Pons (tissue), 1 donor: ENCODE measurements around the gene ZNF766.
"Not testable (repeated sequence)": the region's sequence is repeated elsewhere in the genome, so short reads cannot be mapped to it uniquely, and the experiment has no call there.

ENCODE experiments used
- DNase-seq: peaks from one replicate; pipeline ENCODE4 v3.0.0-alpha.2; 2016; ENCODE audit warnings: low spot score

Gene ZNF766

DNA sequence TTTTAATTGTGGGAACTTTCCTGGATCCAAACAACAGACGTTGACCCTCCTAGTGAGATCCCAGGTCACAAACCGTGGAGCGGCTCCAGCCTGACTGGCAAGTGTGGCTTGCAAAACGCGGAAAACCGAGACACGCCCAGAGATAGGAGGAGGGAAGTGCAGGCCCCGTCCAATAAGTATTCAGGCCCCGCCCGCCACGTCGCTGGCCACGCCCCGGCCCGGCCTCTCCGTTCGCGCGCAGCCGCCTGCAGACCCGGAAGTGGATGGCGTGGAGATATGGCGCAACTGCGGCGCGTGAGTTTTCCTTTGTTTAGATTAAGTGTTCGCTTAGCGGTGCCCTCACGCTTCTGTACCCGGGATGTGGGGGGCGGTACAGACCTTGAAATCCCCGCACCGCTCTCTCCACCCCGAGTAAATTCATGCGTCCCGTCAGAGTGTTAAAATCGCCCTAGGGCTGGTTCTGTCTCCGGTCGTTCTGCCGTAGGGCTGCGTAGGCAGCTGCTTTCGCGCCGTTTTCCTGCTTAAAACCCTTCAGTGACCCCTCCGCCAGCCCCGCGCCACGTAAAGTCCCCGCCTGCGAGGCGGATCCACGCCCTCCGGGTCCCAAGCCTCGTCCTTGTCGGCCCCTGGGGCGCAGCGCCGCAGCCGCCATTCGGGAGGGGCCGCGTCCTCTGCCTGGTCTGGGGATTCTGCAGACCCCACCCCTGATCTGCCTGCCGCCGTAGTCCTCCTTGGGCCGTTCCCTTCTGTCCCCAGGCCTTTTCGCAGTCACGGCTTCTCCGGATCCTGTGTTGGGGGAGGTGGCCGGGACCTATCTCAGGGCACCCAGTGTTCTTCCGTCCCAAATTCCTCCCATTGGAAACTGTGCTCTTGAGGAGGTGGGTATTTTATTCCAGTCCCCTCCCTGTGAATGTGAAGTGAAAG, at the start of gene ZNF766:
Gene ZNF766 (plus strand): TSS at position 250 of the 924 bp plus-strand sequence. CDS start 27 bp downstream, at position 277.
- DNase-seq, result peak; percentile 94

DNA sequence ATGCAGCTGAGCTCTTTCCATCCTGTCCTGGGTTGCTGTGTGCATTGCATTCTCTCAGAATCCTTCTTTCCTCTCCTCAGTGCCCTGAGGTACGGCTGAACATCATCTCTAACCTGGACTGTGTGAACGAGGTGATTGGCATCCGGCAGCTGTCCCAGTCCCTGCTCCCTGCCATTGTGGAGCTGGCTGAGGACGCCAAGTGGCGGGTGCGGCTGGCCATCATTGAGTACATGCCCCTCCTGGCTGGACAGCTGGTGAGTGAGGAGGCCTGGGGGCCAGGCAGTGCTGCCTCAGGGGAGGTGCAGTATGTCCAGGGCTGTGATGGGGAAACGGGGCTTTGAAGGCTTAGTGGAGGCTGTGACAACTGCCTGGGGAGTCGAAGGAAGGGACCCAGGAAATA, 49.8 kb upstream of the ZNF766 start:
- DNase-seq, result no peak

DNA sequence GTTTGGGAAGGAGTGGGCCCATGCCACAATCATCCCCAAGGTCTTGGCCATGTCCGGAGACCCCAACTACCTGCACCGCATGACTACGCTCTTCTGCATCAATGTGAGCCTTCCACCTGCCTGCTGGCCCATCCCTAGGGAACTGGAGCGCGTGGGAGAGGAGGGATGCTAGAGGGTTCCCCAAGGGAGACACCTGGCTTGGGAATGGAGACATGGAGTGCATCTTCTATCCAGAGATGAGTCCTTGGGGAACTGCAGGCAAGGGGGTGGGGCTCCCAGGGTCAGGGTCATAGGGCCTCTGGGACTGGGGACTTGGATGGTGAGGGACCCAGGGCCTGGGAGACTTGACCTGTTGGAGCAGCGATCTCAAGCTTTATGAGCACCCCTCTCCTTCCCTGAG, 48.4 kb upstream of the ZNF766 start:
- no peak for DNase-seq

DNA sequence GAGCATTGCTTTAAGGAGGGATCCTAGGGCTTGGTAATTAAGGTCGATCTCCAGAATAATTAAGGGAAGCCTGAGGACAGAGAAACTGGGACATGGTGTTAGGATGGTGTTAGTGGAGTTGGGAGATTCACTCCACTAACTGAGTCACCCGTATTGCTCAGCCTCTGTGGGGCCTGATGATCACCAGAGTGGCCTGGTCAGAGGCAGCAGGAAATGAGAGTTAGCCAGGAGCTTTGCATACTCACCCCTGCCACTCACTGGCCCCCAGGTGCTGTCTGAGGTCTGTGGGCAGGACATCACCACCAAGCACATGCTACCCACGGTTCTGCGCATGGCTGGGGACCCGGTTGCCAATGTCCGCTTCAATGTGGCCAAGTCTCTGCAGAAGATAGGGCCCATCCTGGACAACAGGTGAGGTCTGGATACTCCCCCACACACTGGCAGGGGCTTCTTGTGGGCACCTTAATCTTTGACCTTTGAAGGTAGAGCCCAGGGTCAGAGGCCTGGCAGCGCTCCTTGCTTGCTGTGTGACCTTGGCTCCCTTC, 47.5 kb upstream of the ZNF766 start:
- DNase-seq, result no peak

DNA sequence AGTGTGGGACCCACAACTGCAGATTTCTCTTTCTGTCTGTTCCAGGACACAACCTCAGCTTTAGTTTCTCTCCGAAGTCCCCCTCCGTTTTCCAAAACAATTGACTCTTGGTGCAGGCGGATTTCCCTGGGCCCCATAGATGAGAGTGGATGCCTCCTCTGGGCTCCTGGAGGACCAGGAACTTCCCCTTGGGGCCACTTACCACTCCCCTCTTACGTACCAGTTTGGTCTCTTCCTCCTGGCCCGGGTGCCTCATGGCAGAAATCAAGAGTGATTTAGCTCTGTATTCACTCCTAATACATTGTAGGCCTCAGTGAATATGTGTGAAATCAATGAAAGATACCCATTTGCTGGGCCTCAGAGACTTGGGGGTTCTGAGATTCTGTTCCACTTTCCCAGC, 45.2 kb upstream of the ZNF766 start:
- DNase-seq, result no peak

DNA sequence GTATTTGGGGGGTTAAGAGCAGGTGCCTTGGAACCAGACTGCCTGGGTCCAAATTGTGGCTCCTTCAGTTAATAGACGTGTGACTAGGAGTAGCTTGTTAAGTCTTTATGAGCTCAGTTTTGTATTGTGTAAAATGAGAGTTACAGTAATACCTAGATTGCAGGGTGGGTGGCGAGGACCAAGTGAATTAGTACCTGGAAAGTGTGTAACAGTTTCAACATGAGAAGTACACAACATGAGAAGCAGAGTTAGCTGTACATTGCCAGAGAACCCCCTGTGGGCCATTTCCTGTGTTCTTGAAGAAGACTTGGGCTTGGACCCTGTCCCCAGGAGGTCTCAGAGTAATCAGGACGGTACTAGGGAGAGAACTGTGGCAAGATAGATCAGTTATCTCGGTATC, 42.7 kb upstream of the ZNF766 start:
- no peak for DNase-seq

DNA sequence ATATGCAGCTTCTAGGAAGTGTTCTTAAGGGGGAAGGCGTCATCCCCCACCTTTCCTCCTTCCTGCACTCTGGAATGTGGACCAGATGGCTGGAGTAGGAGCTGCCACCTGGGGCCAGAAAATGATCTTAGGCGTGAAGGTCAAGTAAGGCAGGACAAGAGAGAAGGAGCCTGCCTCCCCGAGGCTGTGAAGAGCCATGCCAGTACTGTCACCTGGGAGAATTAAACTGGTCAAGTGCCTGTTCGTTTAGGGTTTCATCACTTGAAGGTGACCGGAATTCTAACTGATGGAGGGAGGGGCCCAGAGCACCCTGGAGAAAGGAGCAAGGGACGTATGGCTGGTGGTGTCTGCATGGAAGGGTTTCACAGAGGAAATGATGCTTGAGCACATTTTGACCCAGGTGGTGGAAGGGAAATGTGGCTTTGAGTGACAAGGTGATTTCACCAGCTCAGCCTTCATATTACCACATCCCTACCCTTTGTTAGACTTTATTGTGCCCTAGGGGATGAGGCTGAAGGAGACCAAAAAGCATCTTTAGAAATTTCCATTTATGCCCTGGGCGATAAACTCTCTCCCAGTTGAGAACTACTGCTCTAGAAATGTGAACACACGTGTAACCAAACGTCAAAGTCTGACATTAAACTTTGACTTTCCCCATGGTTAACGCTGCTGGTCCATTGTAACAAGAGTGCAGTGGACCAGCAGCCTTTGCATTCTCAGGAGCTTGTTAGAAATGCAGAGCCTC, 42.0 kb upstream of the ZNF766 start:
- no peak for DNase-seq

DNA sequence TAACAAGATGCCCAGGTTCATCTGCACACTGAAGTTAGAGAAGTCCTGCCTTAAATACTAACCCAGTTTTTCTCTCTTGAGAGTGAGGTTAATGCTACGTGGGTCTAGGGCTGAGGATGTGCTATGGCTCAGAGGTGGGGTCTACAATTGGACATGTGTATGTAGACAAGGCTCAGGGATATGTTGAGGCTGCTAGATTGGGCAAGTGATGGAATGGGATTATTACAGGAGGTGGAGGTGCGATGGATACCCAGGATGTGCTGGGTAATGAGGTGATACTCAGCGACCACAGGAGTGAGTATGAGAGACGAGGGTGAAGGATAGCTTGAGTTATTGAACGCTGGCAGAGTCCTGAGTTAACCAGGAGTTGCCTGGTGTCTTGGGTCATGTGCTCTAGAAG, 41.4 kb upstream of the ZNF766 start:
- no peak for DNase-seq

DNA sequence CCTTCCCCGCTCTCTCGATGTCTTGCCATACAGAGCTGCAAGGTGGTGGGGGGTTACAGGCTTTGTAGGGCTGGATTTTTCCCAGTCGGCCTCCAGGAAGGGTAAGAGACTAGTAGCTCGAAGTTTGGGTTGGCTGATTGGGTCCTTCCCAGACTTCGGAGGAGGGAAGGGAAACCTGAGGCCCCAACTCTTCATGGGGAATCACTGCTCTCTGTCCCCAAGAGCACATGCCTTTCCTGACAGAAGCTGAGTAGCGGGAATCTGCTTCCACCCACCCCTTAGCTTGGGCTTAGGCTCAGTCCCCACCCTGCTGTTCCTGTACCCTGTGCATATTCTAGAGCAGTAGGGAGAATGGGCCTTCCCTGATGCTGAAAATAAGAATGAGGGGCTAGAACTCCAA, 39.9 kb upstream of the ZNF766 start:
- no peak for DNase-seq

DNA sequence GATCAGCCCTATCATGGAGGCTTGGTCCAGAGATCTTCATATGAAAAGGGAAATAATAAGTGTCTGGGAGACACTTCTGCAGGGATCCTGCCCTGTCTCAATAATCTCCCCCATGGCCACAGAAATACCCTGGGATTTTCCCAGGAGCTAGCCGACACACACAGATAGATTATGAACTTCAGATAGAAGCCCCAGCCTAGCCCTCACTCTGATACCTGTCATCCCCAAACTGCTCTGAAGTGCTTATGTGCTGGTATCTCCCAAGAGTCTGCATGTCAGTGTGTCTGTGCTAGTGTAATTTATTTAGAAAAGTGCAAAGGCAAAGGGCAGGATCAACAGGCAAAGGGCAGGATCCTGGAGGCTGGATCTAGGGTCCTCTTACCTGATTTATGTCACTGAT, 38.7 kb upstream of the ZNF766 start:
- DNase-seq, result no peak

DNA sequence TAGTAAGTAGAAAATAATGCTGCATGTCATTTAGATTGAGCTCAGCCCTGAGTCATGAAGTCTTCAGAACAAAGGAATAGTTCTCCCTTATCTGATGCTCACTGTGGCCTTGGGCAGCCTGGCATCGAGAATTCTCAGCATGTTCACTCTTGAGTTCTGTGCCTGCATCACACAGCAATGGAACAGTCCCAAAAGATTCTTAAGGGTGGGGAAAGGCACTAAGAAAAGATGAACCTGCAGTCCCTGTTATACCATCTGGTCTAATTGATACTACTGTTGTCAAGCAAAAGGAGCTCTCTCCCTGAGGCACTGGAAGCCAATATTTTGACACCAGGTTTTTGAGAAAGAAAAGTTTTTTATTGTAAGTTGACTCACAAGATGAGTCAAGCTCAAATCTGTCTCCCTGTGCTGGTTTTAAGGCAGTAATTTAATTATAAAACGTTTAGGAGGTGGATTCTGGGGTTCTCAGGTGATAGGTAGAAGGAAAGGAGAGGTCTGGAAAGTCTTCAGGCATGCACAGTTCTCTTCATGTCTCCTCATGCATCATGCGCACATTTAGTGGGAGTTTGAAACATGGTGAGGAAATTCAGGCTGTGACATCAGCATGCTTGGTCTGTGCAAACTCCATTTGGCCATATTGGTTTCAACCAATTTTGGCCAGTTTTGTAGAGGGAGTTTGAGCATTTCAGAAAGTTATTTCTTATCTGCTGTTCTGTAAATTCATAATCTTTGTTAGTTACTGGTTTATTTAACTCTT, 38.1 kb upstream of the ZNF766 start:
- DNase-seq, result peak; percentile 38

DNA sequence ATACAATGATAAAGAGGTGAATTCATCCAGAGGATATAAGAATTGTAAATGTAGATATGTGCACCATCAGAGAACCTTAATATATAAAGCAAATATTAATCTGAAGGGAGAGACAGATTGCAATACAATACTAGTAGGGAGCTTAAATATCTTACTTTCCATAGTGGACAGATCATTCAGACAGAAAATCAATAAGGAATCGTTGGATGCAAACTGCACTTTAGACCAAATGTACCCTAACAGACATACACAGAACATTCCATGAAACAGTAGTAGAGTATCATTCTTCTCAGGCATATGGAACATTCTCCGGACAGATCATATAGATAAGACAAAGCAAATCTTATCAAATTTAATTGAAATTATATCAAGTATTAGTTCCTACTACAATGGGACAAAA, 35.0 kb upstream of the ZNF766 start:
- DNase-seq, result no peak

DNA sequence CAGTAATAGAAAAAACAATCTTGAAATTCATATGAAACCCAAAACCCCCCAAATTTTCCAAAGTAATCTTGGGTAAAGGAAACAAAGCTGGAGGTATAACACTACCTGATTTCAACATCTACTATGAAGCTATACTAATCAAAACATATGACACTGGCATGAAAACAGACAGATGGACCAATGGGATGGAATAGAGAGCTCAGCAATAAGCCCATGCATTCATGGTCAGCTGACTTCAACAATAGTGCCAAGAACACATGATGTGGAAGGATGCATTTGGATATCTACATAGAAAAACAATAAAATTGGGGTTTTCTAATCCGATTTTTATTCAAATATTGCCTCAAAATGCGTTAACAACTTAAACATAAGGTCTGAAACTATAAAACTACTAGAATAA, 32.2 kb upstream of the ZNF766 start:
- DNase-seq, result no peak

DNA sequence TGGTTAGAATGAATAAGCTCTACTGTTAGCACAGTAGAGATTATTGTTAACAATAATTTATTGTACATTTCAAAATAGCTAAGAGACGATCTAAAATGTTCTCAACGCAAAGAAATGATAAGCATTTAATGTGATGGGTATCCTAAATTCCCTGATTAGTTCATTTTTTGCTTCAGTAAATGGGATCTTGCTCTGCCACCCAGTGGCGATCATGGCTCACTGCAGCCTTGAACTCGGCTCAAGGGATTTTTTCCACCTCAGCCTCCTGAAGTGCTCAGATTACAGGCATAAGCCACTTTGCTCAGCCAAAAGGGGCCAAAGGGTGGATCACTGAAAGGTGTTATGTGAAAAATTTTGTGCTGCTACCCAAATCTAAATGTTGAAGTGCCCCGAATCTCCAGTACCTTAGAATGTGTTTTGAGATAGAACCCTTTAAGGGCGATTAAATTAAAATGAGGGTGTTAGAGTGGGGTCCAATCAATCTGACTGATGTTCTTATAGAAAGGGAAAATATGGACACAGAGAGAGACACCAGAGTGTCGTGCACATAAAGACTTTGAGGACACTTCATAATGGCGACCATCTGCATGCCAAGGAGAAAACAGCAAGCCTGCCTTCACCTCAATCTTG, 31.5 kb upstream of the ZNF766 start:
- peak; percentile 71 for DNase-seq

DNA sequence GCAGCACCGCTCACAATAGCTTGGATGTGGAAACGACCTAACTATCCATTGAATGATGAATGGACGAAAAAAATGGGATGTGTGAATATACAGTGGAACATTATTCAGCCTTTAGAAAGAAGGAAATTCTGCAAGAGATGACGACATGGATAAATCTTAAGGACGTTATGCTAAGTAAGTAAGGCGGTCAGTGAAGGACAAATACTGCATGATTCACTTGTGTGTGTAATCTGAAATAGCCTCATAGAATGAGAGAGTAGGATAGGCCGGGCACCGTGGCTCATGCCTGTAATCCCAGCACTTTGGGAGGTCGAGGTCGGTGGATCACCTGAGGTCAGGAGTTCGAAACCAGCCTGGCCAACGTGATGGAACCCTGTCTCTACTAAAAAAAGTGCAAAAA, 25.4 kb upstream of the ZNF766 start:
- no peak for DNase-seq

DNA sequence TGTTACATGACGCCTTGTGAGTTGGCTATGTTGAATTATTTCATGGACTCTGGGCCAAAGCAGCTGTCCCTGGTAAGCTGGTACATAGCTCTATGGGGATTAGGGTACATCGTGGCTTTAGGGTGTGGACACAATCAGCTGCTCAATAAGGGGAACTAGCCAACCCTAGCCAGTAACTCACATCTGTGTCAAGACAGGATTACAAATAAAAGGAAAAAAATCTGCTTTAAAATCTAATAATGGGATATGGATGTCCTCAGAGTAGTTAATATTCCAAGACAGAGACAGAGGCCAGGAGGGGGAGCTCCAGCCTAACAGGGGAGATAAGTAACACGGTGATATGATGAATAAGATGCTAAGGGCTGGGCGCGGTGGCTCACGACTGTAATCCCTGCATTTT, 21.1 kb upstream of the ZNF766 start:
- peak; percentile 48 for DNase-seq

DNA sequence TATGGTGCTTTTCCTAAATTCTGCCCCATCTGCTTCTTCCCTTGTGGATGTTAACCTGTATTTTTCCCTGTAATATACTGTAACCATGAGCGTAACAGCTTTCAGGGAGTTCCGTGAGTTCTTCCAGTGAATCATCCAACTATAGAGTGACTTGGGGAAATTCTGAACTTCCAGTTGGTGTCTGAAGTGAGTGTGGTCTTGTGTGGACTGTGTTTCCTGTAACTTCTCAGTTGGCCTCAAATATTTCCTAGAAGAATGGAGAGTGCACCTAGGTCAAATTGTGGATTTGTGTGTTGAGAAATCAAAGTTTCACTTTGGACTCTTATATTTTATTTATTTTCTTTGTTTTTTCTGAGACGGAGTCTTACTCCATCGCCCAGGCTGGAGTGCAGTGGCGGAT, 11.0 kb upstream of the ZNF766 start:
- no peak for DNase-seq

DNA sequence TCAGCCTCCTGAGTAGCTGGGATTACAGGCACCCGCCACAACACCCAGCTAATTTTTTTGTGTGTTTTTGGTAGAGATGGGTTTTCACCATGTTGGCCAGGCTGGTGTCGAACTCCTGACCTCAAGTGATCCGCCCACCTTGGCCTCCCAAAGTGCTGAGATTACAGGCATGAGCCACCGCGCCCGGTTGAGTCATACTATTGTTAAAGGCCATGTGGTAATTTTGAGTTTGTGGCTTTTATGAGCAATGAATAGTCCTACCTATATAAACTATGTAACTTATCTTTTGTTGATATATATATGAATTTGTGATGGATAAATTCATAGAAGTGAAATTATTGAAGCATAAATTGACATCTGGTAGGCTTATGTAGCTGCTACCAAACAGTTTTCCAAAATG, 3.8 kb upstream of the ZNF766 start:
- not testable (repeated sequence) for DNase-seq

DNA sequence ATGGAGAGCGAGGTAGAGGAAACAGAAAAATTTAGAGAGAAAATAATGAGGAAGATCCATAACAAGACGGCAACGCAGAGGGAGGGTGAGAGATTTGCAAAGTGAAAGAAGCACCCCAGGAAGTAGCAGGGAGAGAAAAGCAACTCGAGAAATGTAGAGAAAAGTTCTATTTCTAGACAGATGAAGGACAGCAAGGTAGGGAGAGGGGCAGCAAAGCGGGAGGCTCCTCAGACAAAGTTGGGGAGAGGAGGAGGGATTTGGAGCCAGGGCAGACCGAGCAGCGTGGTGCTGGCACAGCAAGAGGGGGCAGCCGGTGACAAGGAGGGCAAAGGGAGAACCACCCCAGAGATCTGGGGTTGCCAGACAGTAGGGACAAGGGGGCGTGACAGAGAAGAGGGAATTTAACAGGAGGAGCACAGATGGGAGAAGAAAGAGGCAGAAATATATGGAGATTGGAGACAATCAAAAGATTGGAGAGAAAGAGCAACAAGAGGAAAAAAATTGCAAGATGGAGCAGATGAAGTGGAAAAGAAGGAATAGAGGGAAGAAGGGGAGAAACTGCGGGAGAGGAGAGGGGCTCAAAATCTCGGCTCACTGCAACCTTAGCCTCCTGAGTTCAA, 989 bp downstream of the ZNF766 start:
- DNase-seq, result peak; percentile 4

DNA sequence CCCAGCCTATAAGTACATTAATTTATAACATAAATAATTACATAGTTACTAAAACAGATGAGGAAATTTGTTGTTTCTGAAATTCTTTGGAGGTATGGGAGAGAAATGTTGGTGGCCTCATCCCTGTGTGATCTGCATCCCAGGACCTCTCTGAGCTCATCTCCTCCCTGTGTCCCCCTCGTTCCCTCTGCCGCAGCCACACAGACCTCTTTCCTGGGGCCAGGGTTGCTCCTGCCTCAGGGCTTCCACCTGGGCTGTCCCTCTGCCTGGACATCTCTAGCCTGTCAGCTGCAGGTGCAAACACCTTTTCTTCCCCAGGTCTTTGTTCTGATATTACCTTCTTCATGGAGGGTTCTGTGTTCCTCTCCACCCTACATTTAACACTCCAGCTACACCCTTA, 3.9 kb downstream of the ZNF766 start:
- DNase-seq, result no peak

DNA sequence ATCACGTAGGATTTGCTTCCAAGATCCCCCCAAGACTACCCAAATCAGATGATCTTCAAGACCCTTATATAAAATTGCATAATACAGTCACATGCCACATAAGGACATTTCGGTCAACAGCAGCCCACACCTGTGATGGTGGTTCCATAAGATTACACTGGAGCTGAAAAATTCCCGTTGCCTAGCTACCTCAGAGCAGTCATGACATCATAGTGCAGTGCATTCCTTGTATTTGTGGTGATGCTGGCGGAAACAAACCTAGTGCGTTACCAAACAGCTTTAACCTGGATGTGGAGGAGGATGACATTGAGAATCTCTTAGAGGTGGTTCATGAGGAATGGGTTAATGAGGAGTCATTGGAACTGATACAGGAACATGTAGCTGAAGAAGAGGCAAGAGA, 4.8 kb downstream of the ZNF766 start:
- DNase-seq, result no peak
